ENCODE data around the gene KYAT1. TPM values are rescaled to one million over a fixed set of nuclear protein-coding genes. Genes with fewer than 3 reads are reported as not detected.
A peak's percentile ranks its signal among the peaks of the same experiment; 100 is the strongest.

KYAT1 gene
- total and polyA plus RNA-seq, 8 donors: 1.1 to 5.2 (median 1.8) TPM

DNA sequence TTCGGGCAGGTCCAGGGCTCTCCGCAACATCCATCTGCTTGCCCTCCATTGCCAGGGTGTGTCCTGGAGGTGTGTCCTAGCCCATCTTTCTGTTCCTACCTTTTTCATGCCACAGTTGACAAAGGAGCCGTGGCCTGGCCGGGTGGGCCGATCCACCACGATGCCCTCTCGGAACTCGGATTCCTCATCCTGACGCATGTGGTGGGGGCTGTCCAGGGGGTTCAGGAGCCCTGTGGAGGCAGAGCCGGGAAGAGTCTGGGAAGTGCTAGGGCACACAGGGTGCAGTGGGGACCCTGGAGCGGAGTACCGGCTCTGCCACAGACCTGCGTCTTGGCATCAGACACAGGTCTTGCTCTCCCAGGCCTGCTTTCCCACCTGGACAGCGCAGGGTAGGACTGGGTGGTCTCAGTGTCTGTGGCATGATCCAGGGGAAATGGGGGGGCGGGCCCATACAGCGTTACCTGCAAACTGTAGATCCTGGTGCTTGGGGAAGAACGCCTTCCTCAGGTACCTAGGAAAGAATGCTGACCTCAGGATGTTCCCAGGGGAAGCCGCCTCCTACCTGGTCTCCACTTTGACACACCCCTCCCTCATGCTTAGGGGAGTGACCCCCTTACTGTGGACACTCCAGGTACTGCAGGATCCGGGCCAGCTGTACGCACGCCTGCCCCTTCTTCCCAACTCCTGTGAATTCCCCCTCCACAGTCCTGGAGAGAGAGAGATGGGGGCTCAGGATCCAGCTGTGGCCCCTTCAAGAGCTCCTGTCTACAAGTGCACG lies 55.6 kb downstream of the KYAT1 start:
- no peaks in the 10 kb centered on the region for H3K9me3 ChIP-seq
- no peak for TF ChIP-seq CTCF (IDR thresholded peaks at IDR 0.05)
- no peak overlapping the region for H3K27ac ChIP-seq
- no peaks in the 10 kb centered on the region for H3K27me3 ChIP-seq
- intact Hi-C loops (cut with DNase I): no loop called here
- peaks cover 0 to 10% (median 6%) of the 10 kb centered on the region in 3 donors for H3K4me1 ChIP-seq
- DNase-seq (no peak), ATAC-seq (no peak), FAIRE-seq (no peak)
- H3K36me3 ChIP-seq: peaks cover 0 to 12% (median 0%) of the 10 kb centered on the region in 3 donors
- H3K4me3 ChIP-seq: no peak overlapping the region
- 92 to 96% methylated on average over 21 to 22 of the region's 22 CpGs for WGBS, 2 donors

- ATAC-seq: no peak
- H3K36me3 ChIP-seq: peaks cover 0 to 12% (median 0%) of the 10 kb centered on the region in 3 donors
- H3K27ac ChIP-seq: no peak overlapping the region
- intact Hi-C loops (cut with DNase I): no loop called here
- no peaks in the 10 kb centered on the region for H3K9me3 ChIP-seq
- no peaks in the 10 kb centered on the region for H3K27me3 ChIP-seq
- 82 to 89% methylated on average over 7 of the region's 7 CpGs for WGBS, 2 donors
- H3K4me3 ChIP-seq: no peak overlapping the region
- no peak for FAIRE-seq
- H3K4me1 ChIP-seq: peaks cover 0 to 8% (median 6%) of the 10 kb centered on the region in 3 donors
- no peak for DNase-seq
- no peak for TF ChIP-seq CTCF (IDR thresholded peaks at IDR 0.05)
Measured at GRCh38 chr9:128824911-128825310, 56.8 kb downstream of the KYAT1 start.

- intact Hi-C loops (cut with DNase I): no loop called here
- Histone ChIP-seq H3K4me1 (peaks cover 0 to 13% (median 5%) of the 10 kb centered on the region in 3 donors), H3K27me3 (no peaks in the 10 kb centered on the region), H3K4me3 (no peak overlapping the region), H3K36me3 (peaks cover 0 to 12% (median 0%) of the 10 kb centered on the region in 3 donors), H3K27ac (no peak overlapping the region), H3K9me3 (no peaks in the 10 kb centered on the region)
- DNase-seq: no peak
- no peak for FAIRE-seq
- 68 to 74% methylated on average over 12 of the region's 12 CpGs for WGBS, 2 donors
- no peak for TF ChIP-seq CTCF (IDR thresholded peaks at IDR 0.05)
- ATAC-seq: peak in 1 of 4 donors; percentile 3
Measured at GRCh38 chr9:128823903-128824406, 57.8 kb downstream of the KYAT1 start.

DNA sequence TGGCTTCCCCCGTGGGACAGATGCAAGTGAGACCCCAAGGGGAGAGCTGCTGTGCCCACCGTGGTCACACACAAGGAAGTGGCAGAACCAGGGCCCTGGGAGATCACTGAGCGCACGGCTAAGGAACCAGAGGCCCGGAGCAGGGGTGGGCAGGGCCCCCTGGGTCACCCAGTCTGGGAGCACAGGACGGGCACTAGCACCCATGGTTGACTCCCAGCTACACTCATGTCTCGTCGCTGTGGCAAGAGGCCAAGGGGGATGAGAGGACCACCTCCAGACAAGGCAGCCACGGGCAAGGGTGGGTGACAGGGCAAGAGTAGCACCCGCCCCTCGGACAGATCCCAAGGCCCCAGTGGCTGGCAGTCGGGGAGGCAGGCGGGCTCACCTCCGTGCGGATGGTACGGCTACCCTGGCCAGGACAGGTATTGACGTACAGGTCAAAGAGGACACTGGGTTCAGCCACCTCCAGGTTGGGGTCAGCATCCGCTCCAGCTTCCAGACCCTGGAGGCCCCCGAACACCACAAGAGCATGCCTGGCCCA lies 58.3 kb downstream of the KYAT1 start:
- no peak for ATAC-seq
- no peak for FAIRE-seq
- peaks cover 0 to 12% (median 0%) of the 10 kb centered on the region in 3 donors for H3K36me3 ChIP-seq
- WGBS, 2 donors: 89 to 90% methylated on average over 18 to 19 of the region's 19 CpGs
- DNase-seq: no peak
- H3K27me3 ChIP-seq: no peaks in the 10 kb centered on the region
- H3K4me1 ChIP-seq: peaks cover 0 to 8% (median under 1%) of the 10 kb centered on the region in 3 donors
- no peak overlapping the region for H3K4me3 ChIP-seq
- no peaks in the 10 kb centered on the region for H3K9me3 ChIP-seq
- TF ChIP-seq CTCF (IDR thresholded peaks at IDR 0.05): no peak
- no peak overlapping the region for H3K27ac ChIP-seq
- intact Hi-C loops (cut with DNase I): no loop called here

Data from pancreas (tissue), 10 donors.